ENCODE results near the gene ELL.
A peak's percentile ranks its signal among the peaks of the same experiment; 100 is the strongest.

The ELL gene

DNA sequence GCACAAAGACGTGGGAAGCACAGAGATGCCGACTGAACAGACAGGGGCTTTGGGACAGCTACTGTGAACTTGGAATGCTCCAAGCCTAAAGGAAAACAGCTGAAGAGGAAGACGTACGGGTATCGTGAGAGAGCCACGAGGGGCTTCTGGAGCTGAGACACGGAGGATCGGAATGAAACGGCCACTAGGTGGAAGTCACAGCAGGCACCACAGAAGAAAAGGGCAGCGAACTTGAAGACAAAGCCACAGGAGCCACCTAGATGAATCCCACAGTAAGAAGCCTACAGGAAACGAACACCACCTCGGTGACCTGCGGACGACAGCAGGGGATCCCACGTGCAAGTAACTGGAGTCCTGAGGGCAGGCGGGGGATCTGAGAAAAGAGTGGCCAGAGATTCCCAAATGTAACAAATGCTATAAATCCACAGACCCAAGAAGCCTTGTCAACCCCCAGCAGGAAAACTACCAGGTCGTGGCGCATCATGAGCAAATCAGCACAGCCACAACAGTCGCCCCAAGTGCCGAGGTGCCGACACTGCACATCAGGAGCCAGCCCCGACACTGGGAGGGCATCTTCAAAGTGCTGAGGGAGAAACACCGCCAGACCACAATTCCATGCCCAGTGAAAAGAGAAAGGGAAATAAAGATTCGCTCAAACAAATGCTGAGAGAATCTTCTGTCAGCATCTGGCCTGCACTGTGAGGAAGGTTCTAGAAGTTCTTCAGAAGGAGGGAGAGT, 44.7 kb downstream of the ELL start:
- H3K36me3 ChIP-seq (ENCODE audit: control insufficient read depth in 2 of 2, insufficient read depth in 2 of 2, low read length in 2 of 2): peaks cover 0 to 5% of the 10 kb centered on the region in 2 donors
- no peak overlapping the region for H3K27ac ChIP-seq (ENCODE audit: low read length)
- peaks cover 41% of the 10 kb centered on the region for H3K4me1 ChIP-seq (ENCODE audit: control insufficient read depth, insufficient read depth, low read length)
- H3K9me3 ChIP-seq (ENCODE audit: control insufficient read depth in 2 of 2, low read length in 2 of 2): no peaks in the 10 kb centered on the region
- H3K27me3 ChIP-seq (ENCODE audit: control insufficient read depth in 1 of 2, insufficient read depth in 2 of 2, low read length in 2 of 2): no peaks in the 10 kb centered on the region
- H3K9ac ChIP-seq (ENCODE audit: low read length in 2 of 2): no peak overlapping the region
- H3K4me3 ChIP-seq (ENCODE audit: low read length in 2 of 2): no peak overlapping the region

DNA sequence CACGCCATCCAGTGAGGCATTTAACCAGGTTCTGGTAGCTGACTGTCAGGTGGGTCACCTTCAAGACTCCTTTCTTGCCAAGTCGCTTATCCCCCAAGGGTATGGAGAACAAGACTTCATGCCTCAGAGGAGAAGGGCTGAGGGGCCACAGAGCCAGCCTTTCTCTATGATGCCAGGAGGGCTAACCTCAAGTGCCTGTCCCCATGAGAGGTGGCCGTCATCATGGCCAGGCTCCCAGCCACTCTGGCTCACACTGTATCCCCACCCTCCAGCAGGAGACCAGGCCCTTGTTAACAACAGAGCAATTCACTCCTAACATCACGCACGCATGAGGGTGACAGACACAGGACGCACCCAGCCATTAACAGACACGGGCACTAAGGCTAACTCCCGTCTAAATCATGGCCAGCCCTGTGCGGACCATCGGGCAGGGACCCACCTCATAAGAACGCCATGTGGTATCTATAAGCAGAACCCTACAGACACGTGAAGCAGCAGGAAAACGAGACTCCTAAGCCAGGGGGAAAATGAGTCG, 45.3 kb downstream of the ELL start:
- Histone ChIP-seq H3K9ac (ENCODE audit: low read length in 2 of 2) (no peak overlapping the region), H3K4me1 (ENCODE audit: control insufficient read depth, insufficient read depth, low read length) (peaks cover 41% of the 10 kb centered on the region), H3K9me3 (ENCODE audit: control insufficient read depth in 2 of 2, low read length in 2 of 2) (no peaks in the 10 kb centered on the region), H3K27ac (ENCODE audit: low read length) (no peak overlapping the region), H3K27me3 (ENCODE audit: control insufficient read depth in 1 of 2, insufficient read depth in 2 of 2, low read length in 2 of 2) (no peaks in the 10 kb centered on the region), H3K4me3 (ENCODE audit: low read length in 2 of 2) (no peak overlapping the region), H3K36me3 (ENCODE audit: control insufficient read depth in 2 of 2, insufficient read depth in 2 of 2, low read length in 2 of 2) (peaks cover 0 to 5% of the 10 kb centered on the region in 2 donors)

DNA sequence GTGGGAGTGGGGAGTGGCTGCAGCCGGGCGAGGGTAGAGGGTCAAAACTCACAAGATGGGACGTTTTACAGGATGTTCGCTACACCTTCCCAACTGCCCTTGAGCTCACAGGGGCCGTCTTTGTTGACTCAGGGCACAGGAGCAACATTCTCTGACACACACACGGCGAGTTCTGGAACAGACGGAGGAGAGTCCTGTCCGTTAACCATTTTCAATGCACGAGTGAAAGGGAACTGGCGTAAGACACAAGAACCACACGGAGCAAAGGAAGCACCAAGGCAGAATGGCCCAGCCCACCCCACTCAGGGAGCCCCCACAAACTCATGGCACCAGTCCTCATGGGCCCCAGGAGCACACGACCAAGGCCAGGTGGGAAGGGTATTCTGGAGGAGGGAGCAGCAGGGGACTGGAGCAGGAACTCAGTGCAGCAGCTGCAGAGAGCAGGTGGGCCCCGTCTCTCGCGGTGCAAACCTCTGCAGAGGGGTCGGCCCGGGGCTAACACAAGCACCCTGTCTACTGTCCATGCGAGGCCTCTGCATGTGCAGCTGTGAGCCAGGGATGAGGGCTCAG, 46.0 kb downstream of the ELL start:
- H3K36me3 ChIP-seq (ENCODE audit: control insufficient read depth in 2 of 2, insufficient read depth in 2 of 2, low read length in 2 of 2): peaks cover 0 to 5% of the 10 kb centered on the region in 2 donors
- H3K4me3 ChIP-seq (ENCODE audit: low read length in 2 of 2): no peak overlapping the region
- H3K9ac ChIP-seq (ENCODE audit: low read length in 2 of 2): no peak overlapping the region
- no peaks in the 10 kb centered on the region for H3K9me3 ChIP-seq (ENCODE audit: control insufficient read depth in 2 of 2, low read length in 2 of 2)
- no peak overlapping the region for H3K27ac ChIP-seq (ENCODE audit: low read length)
- H3K27me3 ChIP-seq (ENCODE audit: control insufficient read depth in 1 of 2, insufficient read depth in 2 of 2, low read length in 2 of 2): no peaks in the 10 kb centered on the region
- peaks cover 37% of the 10 kb centered on the region for H3K4me1 ChIP-seq (ENCODE audit: control insufficient read depth, insufficient read depth, low read length)

DNA sequence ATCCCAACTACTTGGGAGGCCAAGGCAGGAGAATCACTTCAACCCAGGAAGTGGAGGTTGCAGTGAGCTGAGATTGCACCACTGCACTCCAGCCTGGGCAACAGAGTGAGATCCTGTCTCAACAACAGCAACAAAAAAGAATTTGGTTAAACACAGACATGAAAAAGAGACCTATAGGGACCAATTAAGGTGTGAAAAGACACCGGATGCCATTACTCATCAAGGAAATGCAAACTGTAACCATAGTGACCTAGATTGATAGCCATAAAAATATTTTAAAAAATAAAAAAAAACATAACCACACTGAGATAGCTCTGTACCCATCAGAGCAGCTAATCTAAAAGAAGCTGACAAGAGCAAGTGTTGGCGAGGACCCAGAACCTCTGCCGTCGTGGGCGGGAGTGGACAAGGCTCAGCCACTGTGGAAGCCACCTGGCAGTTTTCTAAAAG, 46.8 kb downstream of the ELL start:
- H3K9ac ChIP-seq (ENCODE audit: low read length in 2 of 2): no peak overlapping the region
- peaks cover 39% of the 10 kb centered on the region for H3K4me1 ChIP-seq (ENCODE audit: control insufficient read depth, insufficient read depth, low read length)
- no peaks in the 10 kb centered on the region for H3K9me3 ChIP-seq (ENCODE audit: control insufficient read depth in 2 of 2, low read length in 2 of 2)
- H3K27ac ChIP-seq (ENCODE audit: low read length): no peak overlapping the region
- no peak overlapping the region for H3K4me3 ChIP-seq (ENCODE audit: low read length in 2 of 2)
- H3K27me3 ChIP-seq (ENCODE audit: control insufficient read depth in 1 of 2, insufficient read depth in 2 of 2, low read length in 2 of 2): no peaks in the 10 kb centered on the region
- peaks cover 0 to 5% of the 10 kb centered on the region in 2 donors for H3K36me3 ChIP-seq (ENCODE audit: control insufficient read depth in 2 of 2, insufficient read depth in 2 of 2, low read length in 2 of 2)

DNA sequence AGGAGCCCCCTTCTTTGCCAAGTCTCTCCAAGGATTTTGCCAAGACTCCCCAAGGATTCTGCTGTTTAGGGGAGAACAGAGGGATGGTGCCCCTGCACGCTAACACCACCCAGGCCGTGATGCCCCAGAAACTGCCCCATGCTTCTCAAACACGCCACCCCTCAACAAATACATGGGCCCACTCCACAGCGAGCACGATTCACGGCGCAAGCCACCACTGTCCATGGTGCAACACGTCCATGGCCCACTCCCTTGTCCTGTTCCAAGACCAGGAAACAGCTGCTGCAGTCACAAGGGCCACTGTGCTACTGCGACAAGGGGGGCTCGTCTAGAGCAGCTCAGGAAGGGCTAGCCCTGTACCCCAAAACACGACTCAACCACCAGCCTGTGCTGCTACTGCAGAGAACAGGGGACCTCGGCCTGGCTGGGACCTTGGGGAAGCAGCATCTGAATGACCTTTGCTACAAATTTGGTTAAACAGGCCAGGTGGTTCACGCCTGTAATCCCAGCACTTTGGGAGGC, 47.4 kb downstream of the ELL start:
- peaks cover 0 to 5% of the 10 kb centered on the region in 2 donors for H3K36me3 ChIP-seq (ENCODE audit: control insufficient read depth in 2 of 2, insufficient read depth in 2 of 2, low read length in 2 of 2)
- H3K4me1 ChIP-seq (ENCODE audit: control insufficient read depth, insufficient read depth, low read length): peaks cover 39% of the 10 kb centered on the region
- no peaks in the 10 kb centered on the region for H3K9me3 ChIP-seq (ENCODE audit: control insufficient read depth in 2 of 2, low read length in 2 of 2)
- no peaks in the 10 kb centered on the region for H3K27me3 ChIP-seq (ENCODE audit: control insufficient read depth in 1 of 2, insufficient read depth in 2 of 2, low read length in 2 of 2)
- H3K9ac ChIP-seq (ENCODE audit: low read length in 2 of 2): no peak overlapping the region
- H3K4me3 ChIP-seq (ENCODE audit: low read length in 2 of 2): no peak overlapping the region
- H3K27ac ChIP-seq (ENCODE audit: low read length): no peak overlapping the region

DNA sequence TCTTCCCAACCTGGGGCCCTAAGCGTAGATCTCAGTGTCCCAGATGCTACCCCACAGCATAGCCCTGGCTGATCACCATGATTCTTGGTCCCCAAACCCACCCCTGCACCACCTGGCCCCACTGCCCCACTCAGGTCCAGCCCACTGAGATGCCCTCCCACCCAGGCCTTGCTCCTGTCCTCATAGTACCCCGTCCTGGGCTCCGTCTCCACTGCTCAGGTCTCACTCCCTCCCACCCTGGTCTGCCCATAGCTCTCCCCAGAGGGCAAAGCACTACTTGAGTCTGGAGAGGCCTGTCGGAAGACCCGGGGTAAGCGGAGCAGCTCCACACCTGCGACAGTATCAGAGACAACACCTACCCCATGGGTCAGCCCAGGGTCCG, 48.2 kb downstream of the ELL start:
- no peak overlapping the region for H3K4me3 ChIP-seq (ENCODE audit: low read length in 2 of 2)
- no peaks in the 10 kb centered on the region for H3K27me3 ChIP-seq (ENCODE audit: control insufficient read depth in 1 of 2, insufficient read depth in 2 of 2, low read length in 2 of 2)
- H3K36me3 ChIP-seq (ENCODE audit: control insufficient read depth in 2 of 2, insufficient read depth in 2 of 2, low read length in 2 of 2): peaks cover 0 to 5% of the 10 kb centered on the region in 2 donors
- peaks cover 42% of the 10 kb centered on the region for H3K4me1 ChIP-seq (ENCODE audit: control insufficient read depth, insufficient read depth, low read length)
- H3K27ac ChIP-seq (ENCODE audit: low read length): no peak overlapping the region
- H3K9me3 ChIP-seq (ENCODE audit: control insufficient read depth in 2 of 2, low read length in 2 of 2): no peaks in the 10 kb centered on the region
- H3K9ac ChIP-seq (ENCODE audit: low read length in 2 of 2): no peak overlapping the region

DNA sequence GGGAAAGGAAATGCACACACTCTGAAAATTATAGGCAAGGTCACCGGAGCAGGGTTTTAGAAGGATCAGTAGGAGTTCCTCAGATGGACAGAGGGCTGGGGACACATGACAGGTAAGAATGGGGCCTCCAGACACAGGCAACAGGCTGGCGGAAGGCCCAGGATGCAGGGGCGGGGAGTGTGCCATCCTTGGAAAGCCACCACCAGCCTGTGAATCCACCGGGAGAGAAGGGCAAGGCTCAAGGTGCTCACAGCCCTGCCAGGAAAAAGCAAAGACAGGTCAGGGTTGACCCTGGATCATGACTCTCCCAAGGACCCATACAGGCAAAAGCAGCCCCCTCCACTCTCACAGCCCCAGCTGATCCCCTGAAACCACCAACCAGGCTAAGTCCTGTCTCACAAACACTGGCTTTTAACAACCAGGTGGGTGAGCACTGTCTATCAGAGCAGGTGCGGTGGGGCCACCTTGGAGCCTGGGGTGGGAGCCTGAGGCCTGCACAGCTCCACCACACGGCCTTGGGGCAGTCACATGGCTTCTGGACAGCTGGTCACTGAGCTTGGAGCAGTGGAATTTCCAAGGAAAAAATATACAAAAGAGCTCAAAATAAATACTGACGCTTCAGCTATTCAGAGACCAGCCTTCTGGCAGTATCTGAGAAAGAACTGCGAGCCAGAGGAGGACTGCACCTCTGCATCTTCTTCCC, 48.7 kb downstream of the ELL start:
- peak overlapping the region in 1 of 2 donors; percentile 29 for H3K9ac ChIP-seq (ENCODE audit: low read length in 2 of 2)
- peaks cover 37% of the 10 kb centered on the region for H3K4me1 ChIP-seq (ENCODE audit: control insufficient read depth, insufficient read depth, low read length)
- H3K27ac ChIP-seq (ENCODE audit: low read length): no peak overlapping the region
- no peak overlapping the region for H3K4me3 ChIP-seq (ENCODE audit: low read length in 2 of 2)
- H3K27me3 ChIP-seq (ENCODE audit: control insufficient read depth in 1 of 2, insufficient read depth in 2 of 2, low read length in 2 of 2): no peaks in the 10 kb centered on the region
- no peaks in the 10 kb centered on the region for H3K9me3 ChIP-seq (ENCODE audit: control insufficient read depth in 2 of 2, low read length in 2 of 2)
- peaks cover 0 to 5% of the 10 kb centered on the region in 2 donors for H3K36me3 ChIP-seq (ENCODE audit: control insufficient read depth in 2 of 2, insufficient read depth in 2 of 2, low read length in 2 of 2)

DNA sequence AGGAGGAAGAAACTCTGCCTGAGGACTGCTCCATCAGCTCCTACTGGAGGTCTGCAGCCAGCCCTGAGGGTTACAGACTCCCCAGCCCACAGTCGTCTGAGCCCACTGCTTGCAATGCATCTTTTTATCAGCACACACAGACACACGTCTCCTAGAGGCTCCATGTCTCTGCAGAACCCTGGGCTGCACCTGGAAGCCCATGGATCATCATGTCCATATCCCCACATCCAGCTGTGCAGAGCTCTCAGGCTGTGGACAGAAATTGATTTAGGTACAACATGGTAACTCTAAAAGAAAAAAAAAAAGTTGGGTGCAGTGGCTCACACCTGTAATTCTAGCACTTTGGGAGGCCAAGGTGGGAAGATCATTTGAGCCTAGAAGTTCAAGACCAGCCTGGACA, 51.1 kb downstream of the ELL start:
- no peaks in the 10 kb centered on the region for H3K9me3 ChIP-seq (ENCODE audit: control insufficient read depth in 2 of 2, low read length in 2 of 2)
- no peak overlapping the region for H3K4me3 ChIP-seq (ENCODE audit: low read length in 2 of 2)
- peaks cover 0 to 2% of the 10 kb centered on the region in 2 donors for H3K36me3 ChIP-seq (ENCODE audit: control insufficient read depth in 2 of 2, insufficient read depth in 2 of 2, low read length in 2 of 2)
- no peak overlapping the region for H3K27ac ChIP-seq (ENCODE audit: low read length)
- H3K27me3 ChIP-seq (ENCODE audit: control insufficient read depth in 1 of 2, insufficient read depth in 2 of 2, low read length in 2 of 2): no peaks in the 10 kb centered on the region
- H3K4me1 ChIP-seq (ENCODE audit: control insufficient read depth, insufficient read depth, low read length): peaks cover 38% of the 10 kb centered on the region
- H3K9ac ChIP-seq (ENCODE audit: low read length in 2 of 2): no peak overlapping the region

DNA sequence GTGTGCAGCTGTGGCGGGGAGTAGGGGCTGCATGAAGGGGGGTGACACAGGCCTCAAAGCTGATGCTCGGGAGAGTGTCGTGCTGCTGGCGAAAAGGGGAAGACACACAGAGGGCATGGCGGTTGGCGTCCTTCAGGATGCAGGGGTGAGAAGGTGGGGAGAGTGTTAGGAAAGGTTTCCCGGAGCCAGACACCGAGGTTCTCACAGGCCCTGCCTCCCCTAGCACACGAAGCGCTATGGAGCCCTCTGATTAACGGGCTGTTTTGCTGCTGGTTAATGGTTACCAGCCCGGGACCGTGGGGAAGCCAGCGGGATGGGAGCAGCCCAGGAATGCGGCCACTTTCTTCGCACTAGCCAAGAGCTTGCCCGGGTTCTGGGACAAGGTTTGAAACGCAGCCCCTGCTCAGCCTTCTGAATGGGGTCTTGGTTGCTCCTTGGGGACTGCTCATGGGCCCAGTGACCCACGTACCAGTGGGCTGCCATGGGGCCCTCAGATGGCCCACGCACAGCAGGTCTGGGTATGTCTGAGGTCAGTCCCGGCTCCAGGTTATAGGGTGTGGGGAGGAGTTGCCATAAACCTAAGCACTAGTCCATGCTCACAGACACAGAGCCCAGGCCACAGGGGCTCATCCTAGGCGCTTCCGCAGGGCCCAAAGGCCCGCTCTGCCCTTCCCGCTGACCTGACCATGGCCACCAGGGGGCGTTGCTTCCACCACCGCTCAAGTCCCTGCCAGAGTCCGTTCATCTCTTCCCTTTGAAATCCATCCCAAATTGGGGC, 52.6 kb downstream of the ELL start:
- Histone ChIP-seq H3K4me1 (ENCODE audit: control insufficient read depth, insufficient read depth, low read length) (peaks cover 49% of the 10 kb centered on the region), H3K36me3 (ENCODE audit: control insufficient read depth in 2 of 2, insufficient read depth in 2 of 2, low read length in 2 of 2) (peaks cover 0 to 2% of the 10 kb centered on the region in 2 donors), H3K4me3 (ENCODE audit: low read length in 2 of 2) (no peak overlapping the region), H3K27ac (ENCODE audit: low read length) (no peak overlapping the region), H3K27me3 (ENCODE audit: control insufficient read depth in 1 of 2, insufficient read depth in 2 of 2, low read length in 2 of 2) (no peaks in the 10 kb centered on the region), H3K9me3 (ENCODE audit: control insufficient read depth in 2 of 2, low read length in 2 of 2) (no peaks in the 10 kb centered on the region), H3K9ac (ENCODE audit: low read length in 2 of 2) (no peak overlapping the region)

DNA sequence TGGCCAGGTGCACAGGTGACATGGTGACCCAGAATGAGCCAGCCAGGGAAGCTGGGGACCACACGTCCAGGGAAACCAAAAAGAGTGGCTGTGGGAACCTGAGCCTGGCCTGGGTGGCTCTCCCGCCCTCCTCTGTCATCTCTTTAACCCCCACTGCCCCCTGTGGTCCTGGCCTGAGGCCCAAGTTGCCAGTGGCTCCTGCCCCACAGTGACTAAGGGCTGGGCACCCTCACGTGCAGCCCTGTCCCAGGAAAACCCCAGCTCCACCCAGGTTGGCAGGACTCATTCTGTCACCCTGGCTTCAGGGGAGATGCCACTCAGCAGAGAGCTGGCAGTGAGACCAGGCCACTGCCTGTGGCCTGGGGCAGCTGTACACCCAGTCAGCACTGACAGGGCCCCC, 53.4 kb downstream of the ELL start:
- Histone ChIP-seq H3K27me3 (ENCODE audit: control insufficient read depth in 1 of 2, insufficient read depth in 2 of 2, low read length in 2 of 2) (no peaks in the 10 kb centered on the region), H3K4me3 (ENCODE audit: low read length in 2 of 2) (no peak overlapping the region), H3K9me3 (ENCODE audit: control insufficient read depth in 2 of 2, low read length in 2 of 2) (no peaks in the 10 kb centered on the region), H3K27ac (ENCODE audit: low read length) (no peak overlapping the region), H3K4me1 (ENCODE audit: control insufficient read depth, insufficient read depth, low read length) (peaks cover 52% of the 10 kb centered on the region), H3K36me3 (ENCODE audit: control insufficient read depth in 2 of 2, insufficient read depth in 2 of 2, low read length in 2 of 2) (peaks cover 0 to 2% of the 10 kb centered on the region in 2 donors), H3K9ac (ENCODE audit: low read length in 2 of 2) (no peak overlapping the region)
